ENCODE measurements around the gene CARD16. TPM values are rescaled to one million over a fixed set of nuclear protein-coding genes. Genes with fewer than 3 reads are reported as not detected.
"Not testable (repeated sequence)": the region's sequence is repeated elsewhere in the genome, so short reads cannot be mapped to it uniquely, and the experiment has no call there.

The CARD16 gene
- polyA plus RNA-seq, 1 experiment: 125 TPM

DNA sequence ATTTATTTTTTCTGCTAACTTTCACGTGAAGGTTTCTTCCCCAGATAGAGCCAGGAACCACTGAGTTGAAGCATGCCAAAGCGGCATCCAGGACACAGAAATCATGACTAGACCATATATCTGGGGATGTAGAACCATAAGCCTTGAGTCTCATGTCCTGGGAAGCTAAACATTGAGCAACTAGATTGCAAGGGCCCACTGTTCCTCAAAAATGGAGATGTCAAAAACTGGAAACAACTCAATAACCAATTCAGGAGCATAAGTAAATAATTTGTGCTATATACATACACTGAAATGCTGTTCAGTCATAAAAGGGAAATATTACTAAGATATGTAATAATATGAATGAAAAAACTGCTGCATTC, 29.0 kb upstream of the CARD16 start:
- ChIA-PET POLR2A (no interaction called here), CTCF (no interaction called here)
- DNase-seq (ENCODE audit: low read depth, low spot score): no peak
- Histone ChIP-seq H3K4me3 (ENCODE audit: low read depth, low read length) (no peak overlapping the region), H3K9me3 (ENCODE audit: control insufficient read depth, insufficient read depth, low read length) (no peaks in the 10 kb centered on the region), H3K27ac (ENCODE audit: low read depth, low read length) (no peak overlapping the region), H3K27me3 (ENCODE audit: control insufficient read depth, insufficient read depth, low read length) (no peaks in the 10 kb centered on the region)
- TF ChIP-seq, protein P1, sequence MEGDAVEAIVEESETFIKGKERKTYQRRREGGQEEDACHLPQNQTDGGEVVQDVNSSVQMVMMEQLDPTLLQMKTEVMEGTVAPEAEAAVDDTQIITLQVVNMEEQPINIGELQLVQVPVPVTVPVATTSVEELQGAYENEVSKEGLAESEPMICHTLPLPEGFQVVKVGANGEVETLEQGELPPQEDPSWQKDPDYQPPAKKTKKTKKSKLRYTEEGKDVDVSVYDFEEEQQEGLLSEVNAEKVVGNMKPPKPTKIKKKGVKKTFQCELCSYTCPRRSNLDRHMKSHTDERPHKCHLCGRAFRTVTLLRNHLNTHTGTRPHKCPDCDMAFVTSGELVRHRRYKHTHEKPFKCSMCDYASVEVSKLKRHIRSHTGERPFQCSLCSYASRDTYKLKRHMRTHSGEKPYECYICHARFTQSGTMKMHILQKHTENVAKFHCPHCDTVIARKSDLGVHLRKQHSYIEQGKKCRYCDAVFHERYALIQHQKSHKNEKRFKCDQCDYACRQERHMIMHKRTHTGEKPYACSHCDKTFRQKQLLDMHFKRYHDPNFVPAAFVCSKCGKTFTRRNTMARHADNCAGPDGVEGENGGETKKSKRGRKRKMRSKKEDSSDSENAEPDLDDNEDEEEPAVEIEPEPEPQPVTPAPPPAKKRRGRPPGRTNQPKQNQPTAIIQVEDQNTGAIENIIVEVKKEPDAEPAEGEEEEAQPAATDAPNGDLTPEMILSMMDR (IDR thresholded peaks at IDR 0.05; ENCODE audit: low read depth, low read length): no peak

- ChIA-PET POLR2A (no interaction called here), CTCF (no interaction called here)
- no peak overlapping the region for H3K27ac ChIP-seq (ENCODE audit: low read depth, low read length)
- no peak overlapping the region for H3K4me3 ChIP-seq (ENCODE audit: low read depth, low read length)
- no peak for DNase-seq (ENCODE audit: low read depth, low spot score)
- TF ChIP-seq, protein P1 (IDR thresholded peaks at IDR 0.05; ENCODE audit: low read depth, low read length): no peak
- H3K9me3 ChIP-seq (ENCODE audit: control insufficient read depth, insufficient read depth, low read length): no peaks in the 10 kb centered on the region
- no peaks in the 10 kb centered on the region for H3K27me3 ChIP-seq (ENCODE audit: control insufficient read depth, insufficient read depth, low read length)
Measured at GRCh38 chr11:105073456-105074165, 28.5 kb upstream of the CARD16 start.

- H3K27me3 ChIP-seq (ENCODE audit: control insufficient read depth, insufficient read depth, low read length); H3K9me3 ChIP-seq (ENCODE audit: control insufficient read depth, insufficient read depth, low read length); H3K4me3 ChIP-seq (ENCODE audit: low read depth, low read length); DNase-seq (ENCODE audit: low read depth, low spot score); POLR2A ChIA-PET; CTCF ChIA-PET; H3K27ac ChIP-seq (ENCODE audit: low read depth, low read length): not testable (repeated sequence)
Measured at GRCh38 chr11:105072080-105072479, 26.9 kb upstream of the CARD16 start.

DNA sequence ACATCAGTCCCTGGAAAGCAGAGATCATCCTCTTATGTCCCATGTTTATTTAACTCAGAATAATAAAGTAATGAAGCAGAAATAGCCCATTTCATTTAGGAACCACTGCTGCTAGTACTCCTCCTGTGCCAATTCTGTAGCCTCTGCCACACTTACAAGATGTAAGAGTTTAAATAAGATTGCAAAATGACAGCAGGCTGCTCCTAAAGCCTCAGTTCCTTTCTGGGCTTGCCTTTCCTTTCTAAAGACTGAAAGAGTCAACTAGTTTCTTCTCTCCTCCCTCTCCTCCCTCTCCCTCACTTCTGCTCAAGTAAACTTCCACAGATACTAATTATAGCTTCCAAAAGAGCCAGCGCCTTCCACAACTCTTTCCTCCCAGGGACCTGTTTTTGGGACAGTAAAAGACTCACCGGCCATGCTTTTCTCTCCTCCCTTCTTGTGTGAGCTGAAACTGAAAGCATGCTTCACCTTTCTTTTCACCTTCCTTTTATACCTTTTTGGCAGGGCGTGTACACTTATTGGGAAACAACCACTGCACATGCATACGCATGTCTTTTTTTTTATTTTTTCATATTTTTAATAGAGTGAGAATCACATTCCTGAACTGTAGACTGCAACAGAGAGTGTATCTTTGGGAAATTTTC, 26.1 kb upstream of the CARD16 start:
- no peak for DNase-seq (ENCODE audit: low read depth, low spot score)
- H3K9me3 ChIP-seq (ENCODE audit: control insufficient read depth, insufficient read depth, low read length): no peaks in the 10 kb centered on the region
- POLR2A ChIA-PET: no interaction called here
- TF ChIP-seq, protein P1 (IDR thresholded peaks at IDR 0.05; ENCODE audit: low read depth, low read length): no peak
- H3K27ac ChIP-seq (ENCODE audit: low read depth, low read length): no peak overlapping the region
- CTCF ChIA-PET: no interaction called here
- no peaks in the 10 kb centered on the region for H3K27me3 ChIP-seq (ENCODE audit: control insufficient read depth, insufficient read depth, low read length)
- no peak overlapping the region for H3K4me3 ChIP-seq (ENCODE audit: low read depth, low read length)

- ChIA-PET POLR2A (no interaction called here), CTCF (no interaction called here)
- Histone ChIP-seq H3K27me3 (ENCODE audit: control insufficient read depth, insufficient read depth, low read length) (no peaks in the 10 kb centered on the region), H3K4me3 (ENCODE audit: low read depth, low read length) (no peak overlapping the region), H3K27ac (ENCODE audit: low read depth, low read length) (no peak overlapping the region), H3K9me3 (ENCODE audit: control insufficient read depth, insufficient read depth, low read length) (no peaks in the 10 kb centered on the region)
- TF ChIP-seq, protein P1 (IDR thresholded peaks at IDR 0.05; ENCODE audit: low read depth, low read length): no peak
- DNase-seq (ENCODE audit: low read depth, low spot score): no peak
Measured at GRCh38 chr11:105070306-105070705, 25.2 kb upstream of the CARD16 start.

DNA sequence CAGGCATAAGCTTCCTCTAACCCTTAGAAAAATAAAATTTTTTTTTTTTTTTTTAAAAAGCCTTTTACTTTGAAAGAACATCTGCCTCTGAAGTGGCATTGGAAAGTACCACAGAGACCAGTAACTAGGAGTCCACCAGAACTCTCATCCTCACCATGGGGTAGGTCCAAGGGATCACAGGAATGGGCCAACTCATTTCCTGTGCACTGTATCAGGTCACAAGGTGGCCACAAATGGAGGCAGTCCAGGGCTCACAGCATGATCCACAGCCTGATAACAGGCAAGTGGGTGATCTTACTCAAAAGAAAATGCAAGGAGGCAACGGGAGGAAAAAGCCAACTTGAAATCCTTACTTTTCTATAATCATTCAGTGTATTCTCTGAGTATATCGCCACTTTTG, 24.6 kb upstream of the CARD16 start:
- H3K4me3 ChIP-seq (ENCODE audit: low read depth, low read length); H3K9me3 ChIP-seq (ENCODE audit: control insufficient read depth, insufficient read depth, low read length); CTCF ChIA-PET; H3K27me3 ChIP-seq (ENCODE audit: control insufficient read depth, insufficient read depth, low read length); POLR2A ChIA-PET; DNase-seq (ENCODE audit: low read depth, low spot score); H3K27ac ChIP-seq (ENCODE audit: low read depth, low read length): not testable (repeated sequence)

DNA sequence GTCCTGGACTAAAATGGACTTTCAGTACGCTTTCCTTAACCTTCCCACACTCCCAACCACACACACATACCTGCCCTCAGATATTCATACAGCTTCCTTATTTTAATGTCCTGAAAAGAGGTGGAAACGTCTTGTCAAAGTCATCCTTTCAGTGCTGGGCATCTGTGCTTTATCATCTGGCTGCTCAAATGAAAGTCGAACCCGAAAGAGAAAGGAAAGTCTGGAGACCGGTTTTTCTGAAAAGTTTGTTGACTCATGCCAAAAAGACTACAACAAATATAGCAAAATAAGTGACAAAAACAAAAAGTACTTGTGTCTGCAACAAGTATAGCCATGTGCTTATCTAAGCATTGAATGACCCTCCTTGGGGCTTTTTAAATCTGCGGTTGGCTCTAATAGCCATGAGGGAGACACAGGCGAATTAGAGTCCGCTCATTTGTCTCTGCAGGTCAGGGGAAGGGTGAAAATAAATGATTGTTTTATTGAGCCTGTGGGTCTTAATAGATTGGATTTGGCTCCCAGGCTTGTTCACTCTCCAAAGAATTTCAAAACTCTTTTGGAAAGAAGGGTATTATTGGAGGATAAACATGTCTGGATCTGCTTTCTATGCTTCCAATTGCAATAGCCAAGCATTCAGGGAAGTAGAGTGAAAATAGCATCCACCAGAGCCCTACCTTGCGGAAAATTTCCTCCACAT, 18.3 kb upstream of the CARD16 start:
- H3K4me3 ChIP-seq (ENCODE audit: low read depth, low read length); H3K9me3 ChIP-seq (ENCODE audit: control insufficient read depth, insufficient read depth, low read length); H3K27ac ChIP-seq (ENCODE audit: low read depth, low read length); DNase-seq (ENCODE audit: low read depth, low spot score); POLR2A ChIA-PET; H3K27me3 ChIP-seq (ENCODE audit: control insufficient read depth, insufficient read depth, low read length); CTCF ChIA-PET: not testable (repeated sequence)

All from AG04450 (cell line).